ENCODE results near the gene COL6A2. TPM values are rescaled to one million over a fixed set of nuclear protein-coding genes. Genes with fewer than 3 reads are reported as not detected.

The COL6A2 gene
- total RNA-seq, 1 experiment from 2014 or later, result 87.0 TPM

DNA sequence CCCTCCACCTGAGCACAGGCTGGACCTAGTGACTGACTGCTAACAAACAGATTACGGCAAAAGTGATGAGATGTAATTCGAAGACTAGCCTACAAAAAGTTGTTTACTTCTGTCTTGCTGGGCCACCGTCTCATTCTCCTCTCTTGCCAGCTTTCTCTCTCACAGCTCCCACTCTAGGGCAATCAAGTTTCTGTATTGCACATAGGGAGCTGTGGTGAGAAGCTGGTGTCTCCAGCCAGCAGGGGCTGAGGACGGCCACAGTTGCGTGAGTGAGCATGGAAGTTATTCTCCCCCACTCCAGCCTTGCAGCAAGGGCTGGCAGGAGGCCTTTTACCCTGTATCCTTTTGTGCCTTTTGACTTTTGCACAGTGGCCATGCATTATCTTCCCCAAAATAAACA, 8.6 kb upstream of the COL6A2 start:
- Histone ChIP-seq H3K27ac (ENCODE audit: low read depth, low read length) (no peak overlapping the region), H3K4me1 (ENCODE audit: control insufficient read depth in 1 of 2, insufficient read depth in 2 of 2, low read length in 2 of 2) (no peaks in the 10 kb centered on the region), H3K9ac (ENCODE audit: low read length) (no peak overlapping the region), H4K20me1 (ENCODE audit: insufficient read depth) (no peaks in the 10 kb centered on the region), H3K4me2 (ENCODE audit: low read length) (no peak overlapping the region), H3K9me3 (ENCODE audit: control insufficient read depth in 1 of 2, insufficient read depth in 1 of 2, low read depth in 1 of 2, low read length in 2 of 2) (no peaks in the 10 kb centered on the region), H3K36me3 (ENCODE audit: control insufficient read depth in 1 of 2, insufficient read depth in 2 of 2, low read length in 2 of 2) (no peaks in the 10 kb centered on the region), H3K9me2 (ENCODE audit: insufficient read depth) (no peaks in the 10 kb centered on the region), H3K27me3 (ENCODE audit: insufficient read depth, low read length) (no peaks in the 10 kb centered on the region), H2AFZ (ENCODE audit: low read depth, low read length, poor library complexity, severe bottlenecking) (no peak overlapping the region), H3K4me3 (replicated peaks in 1 of 2; ENCODE audit: low read depth in 1 of 2, low read length in 2 of 2) (no peak overlapping the region), H3K79me2 (ENCODE audit: insufficient read depth, low read length) (no peaks in the 10 kb centered on the region)
- TF ChIP-seq JUND (IDR thresholded peaks at IDR 0.05), result no peak
- TF ChIP-seq, protein P1, sequence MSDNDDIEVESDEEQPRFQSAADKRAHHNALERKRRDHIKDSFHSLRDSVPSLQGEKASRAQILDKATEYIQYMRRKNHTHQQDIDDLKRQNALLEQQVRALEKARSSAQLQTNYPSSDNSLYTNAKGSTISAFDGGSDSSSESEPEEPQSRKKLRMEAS (IDR thresholded peaks at IDR 0.05), result no peak
- TF ChIP-seq FOSL1 (IDR thresholded peaks at IDR 0.05; ENCODE audit: low read depth), result no peak
- TF ChIP-seq CEBPB (IDR thresholded peaks at IDR 0.05; ENCODE audit: low read depth), result no peak
- no peak for TF ChIP-seq POLR2A (IDR thresholded peaks at IDR 0.05; ENCODE audit: borderline replicate concordance, extremely low read depth, insufficient read depth, insufficient read length)
- no peak for TF ChIP-seq SP1 (IDR thresholded peaks at IDR 0.05; ENCODE audit: low read depth)
- TF ChIP-seq, protein P2, sequence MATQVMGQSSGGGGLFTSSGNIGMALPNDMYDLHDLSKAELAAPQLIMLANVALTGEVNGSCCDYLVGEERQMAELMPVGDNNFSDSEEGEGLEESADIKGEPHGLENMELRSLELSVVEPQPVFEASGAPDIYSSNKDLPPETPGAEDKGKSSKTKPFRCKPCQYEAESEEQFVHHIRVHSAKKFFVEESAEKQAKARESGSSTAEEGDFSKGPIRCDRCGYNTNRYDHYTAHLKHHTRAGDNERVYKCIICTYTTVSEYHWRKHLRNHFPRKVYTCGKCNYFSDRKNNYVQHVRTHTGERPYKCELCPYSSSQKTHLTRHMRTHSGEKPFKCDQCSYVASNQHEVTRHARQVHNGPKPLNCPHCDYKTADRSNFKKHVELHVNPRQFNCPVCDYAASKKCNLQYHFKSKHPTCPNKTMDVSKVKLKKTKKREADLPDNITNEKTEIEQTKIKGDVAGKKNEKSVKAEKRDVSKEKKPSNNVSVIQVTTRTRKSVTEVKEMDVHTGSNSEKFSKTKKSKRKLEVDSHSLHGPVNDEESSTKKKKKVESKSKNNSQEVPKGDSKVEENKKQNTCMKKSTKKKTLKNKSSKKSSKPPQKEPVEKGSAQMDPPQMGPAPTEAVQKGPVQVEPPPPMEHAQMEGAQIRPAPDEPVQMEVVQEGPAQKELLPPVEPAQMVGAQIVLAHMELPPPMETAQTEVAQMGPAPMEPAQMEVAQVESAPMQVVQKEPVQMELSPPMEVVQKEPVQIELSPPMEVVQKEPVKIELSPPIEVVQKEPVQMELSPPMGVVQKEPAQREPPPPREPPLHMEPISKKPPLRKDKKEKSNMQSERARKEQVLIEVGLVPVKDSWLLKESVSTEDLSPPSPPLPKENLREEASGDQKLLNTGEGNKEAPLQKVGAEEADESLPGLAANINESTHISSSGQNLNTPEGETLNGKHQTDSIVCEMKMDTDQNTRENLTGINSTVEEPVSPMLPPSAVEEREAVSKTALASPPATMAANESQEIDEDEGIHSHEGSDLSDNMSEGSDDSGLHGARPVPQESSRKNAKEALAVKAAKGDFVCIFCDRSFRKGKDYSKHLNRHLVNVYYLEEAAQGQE (IDR thresholded peaks at IDR 0.05; ENCODE audit: low read depth), result no peak
- TF ChIP-seq EGR1 (IDR thresholded peaks at IDR 0.05; ENCODE audit: low read depth), result no peak
- DNase-seq (ENCODE audit: low read depth, low spot score), result no peak
- ATAC-seq, result no peak
- ChIA-PET POLR2A (no interaction called here), RAD21 (ENCODE audit: low non-redundant PET in 1 of 2, low total read pairs in 2 of 2, uncharacterized antibody in 2 of 2, unreplicated experiment in 2 of 2) (no interaction called here), CTCF (no interaction called here)
- BruUV-seq (replicated peaks), result no TSS peak
- intact Hi-C loops (cut with micrococcal nuclease), result no loop called here

- H3K9me3 ChIP-seq (ENCODE audit: control insufficient read depth in 1 of 2, insufficient read depth in 1 of 2, low read depth in 1 of 2, low read length in 2 of 2), result no peaks in the 10 kb centered on the region
- no peaks in the 10 kb centered on the region for H3K4me1 ChIP-seq (ENCODE audit: control insufficient read depth in 1 of 2, insufficient read depth in 2 of 2, low read length in 2 of 2)
- no peaks in the 10 kb centered on the region for H3K27me3 ChIP-seq (ENCODE audit: insufficient read depth, low read length)
- H3K36me3 ChIP-seq (ENCODE audit: control insufficient read depth in 1 of 2, insufficient read depth in 2 of 2, low read length in 2 of 2), result no peaks in the 10 kb centered on the region
- no peaks in the 10 kb centered on the region for H4K20me1 ChIP-seq (ENCODE audit: insufficient read depth)
- H3K9ac ChIP-seq (ENCODE audit: low read length), result no peak overlapping the region
- no peak for DNase-seq (ENCODE audit: low read depth, low spot score)
- RAD21 ChIA-PET (ENCODE audit: low non-redundant PET in 1 of 2, low total read pairs in 2 of 2, uncharacterized antibody in 2 of 2, unreplicated experiment in 2 of 2), result no interaction called here
- no TSS peak for BruUV-seq (replicated peaks)
- POLR2A ChIA-PET, result no interaction called here
- H3K27ac ChIP-seq (ENCODE audit: low read depth, low read length), result no peak overlapping the region
- no peaks in the 10 kb centered on the region for H3K9me2 ChIP-seq (ENCODE audit: insufficient read depth)
- no peak overlapping the region for H2AFZ ChIP-seq (ENCODE audit: low read depth, low read length, poor library complexity, severe bottlenecking)
- no peaks in the 10 kb centered on the region for H3K79me2 ChIP-seq (ENCODE audit: insufficient read depth, low read length)
- no peak overlapping the region for H3K4me2 ChIP-seq (ENCODE audit: low read length)
- intact Hi-C loops (cut with micrococcal nuclease), result no loop called here
- H3K4me3 ChIP-seq (replicated peaks in 1 of 2; ENCODE audit: low read depth in 1 of 2, low read length in 2 of 2), result no peak overlapping the region
- ATAC-seq, result no peak
- CTCF ChIA-PET, result no interaction called here
- TF ChIP-seq YY1 (IDR thresholded peaks at IDR 0.05; ENCODE audit: extremely low read depth, insufficient replicate concordance, low read depth, low read length) (no peak), POLR2AphosphoS5 (IDR thresholded peaks at IDR 0.05; ENCODE audit: low read depth, low read length) (no peak), SRF (IDR thresholded peaks at IDR 0.05; ENCODE audit: low read depth) (no peak), EZH2phosphoT487 (IDR thresholded peaks at IDR 0.05; ENCODE audit: borderline replicate concordance) (no peak), SIN3A (IDR thresholded peaks at IDR 0.05; ENCODE audit: low read depth) (no peak)
- TF ChIP-seq, protein P2 (IDR thresholded peaks at IDR 0.05; ENCODE audit: low read depth), result no peak
- TF ChIP-seq, protein P1 (IDR thresholded peaks at IDR 0.05), result no peak
These were observed 6.8 kb upstream of the COL6A2 start for GRCh38 chr21:46091118-46091517.

Data from HCT116 (cell line).